GM12878 (cell line): ENCODE data around the gene AP2A2. TPM values are rescaled to one million over a fixed set of nuclear protein-coding genes. Genes with fewer than 3 reads are reported as not detected.

ENCODE experiments used
- ATAC-seq: fragments of 200-7000 bp; cut with Tn5 transposase; 3 replicates; pipeline ENCODE4 v1.9.1; 2020; ENCODE audit warnings: mild to moderate bottlenecking, moderate library complexity
- BruUV-seq: library from RNA; stranded (reverse); fragments of 400-500 nt; replicated peaks from 2 replicates; lab custom pipeline; 2021; lab: Mats Ljungman, UMichigan
- CTCF ChIA-PET: fragments of 300-600 bp; sonication (Branson Sonifier 250); formaldehyde crosslinking; extraction: SDS; loops from one replicate; lab custom pipeline; 2021; ENCODE audit warnings: inconsistent platforms; lab: Yijun Ruan, JAX
- POLR2A ChIA-PET: fragments of 350-600 bp; formaldehyde crosslinking; extraction: SDS; loops from one replicate; lab custom pipeline; 2021; ENCODE audit warnings: inconsistent platforms; lab: Charles Lee
- RAD21 ChIA-PET: fragments of 300-600 bp; sonication (Branson Sonifier 250); formaldehyde crosslinking; loops from one replicate; lab custom pipeline; 2023; ENCODE audit warnings: antibody characterized with exemption; ENCODE audit not compliant: unreplicated experiment; lab: Charles Lee
- SMC1A ChIA-PET: fragments of 300-600 bp; sonication (Branson Sonifier 250); formaldehyde crosslinking; loops from one replicate; lab custom pipeline; 2023; ENCODE audit not compliant: unreplicated experiment, uncharacterized antibody; lab: Charles Lee
- DNase-seq: peaks from one replicate; pipeline ENCODE4 v3.0.0-alpha.2; 2011; ENCODE audit warnings: low read depth, low spot score
- FAIRE-seq: peaks from 3 replicates; lab custom pipeline; 2011; peaks lifted over from hg19 to GRCh38; lab: Jason Lieb, UNC
- H2AFZ ChIP-seq: 2 replicates; pipeline ENCODE4 v1.6.0; 2011; ENCODE audit warnings: low read depth, low read length, control low read depth; ENCODE audit not compliant: control insufficient read depth
- H3K27ac ChIP-seq: 2 replicates; pipeline ENCODE4 v1.5.1; 2011; ENCODE audit warnings: control low read depth; ENCODE audit not compliant: control insufficient read depth, insufficient read depth
- H3K27me3 ChIP-seq, 2 experiments: replicated peaks in 1 of 2; 2 replicates each; pipeline versions ENCODE4 v1.6.0 to v1.6.1; 2011; ENCODE audit warnings: low read length in 1 of 2; ENCODE audit not compliant: control insufficient read depth in 2 of 2, insufficient read depth in 2 of 2
- H3K36me3 ChIP-seq, 2 experiments: 2 replicates each; pipeline ENCODE4 v1.5.1; 2011; ENCODE audit warnings: low read length in 1 of 2; ENCODE audit not compliant: control insufficient read depth in 2 of 2, insufficient read depth in 2 of 2
- H3K4me1 ChIP-seq: 2 replicates; pipeline ENCODE4 v1.6.1; 2011; ENCODE audit warnings: mild to moderate bottlenecking, low read length, moderate library complexity, mixed read lengths; ENCODE audit not compliant: control insufficient read depth, insufficient read depth
- H3K4me2 ChIP-seq: 2 replicates; pipeline ENCODE4 v1.6.0; 2011; ENCODE audit warnings: control low read depth; ENCODE audit not compliant: control insufficient read depth, insufficient read depth
- H3K4me3 ChIP-seq: fragments of 200-600 bp; sonication (generic); 2 replicates; pipeline ENCODE4 v1.5.1; 2016
- H3K79me2 ChIP-seq: 2 replicates; pipeline ENCODE4 v1.6.0; 2011; ENCODE audit warnings: low read length; ENCODE audit not compliant: control insufficient read depth, insufficient read depth
- H3K9ac ChIP-seq: 2 replicates; pipeline ENCODE4 v1.8.0; 2011; ENCODE audit warnings: low read length, control low read depth, mixed read lengths; ENCODE audit not compliant: control insufficient read depth, insufficient read depth
- H3K9me3 ChIP-seq: replicated peaks from 3 replicates; pipeline ENCODE4 v1.5.1; 2011; ENCODE audit warnings: mild to moderate bottlenecking, low read length; ENCODE audit not compliant: control insufficient read depth, insufficient read depth
- H4K20me1 ChIP-seq: 2 replicates; pipeline ENCODE4 v1.6.0; 2011; ENCODE audit not compliant: control insufficient read depth, insufficient read depth
- ASH2L ChIP-seq: fragments of 300-600, 200-600 bp; sonication (generic); IDR thresholded peaks from 2 replicates; pipeline ENCODE4 v1.6.1; 2017; ENCODE audit warnings: low read depth, mild to moderate bottlenecking, borderline replicate concordance
- ATF3 ChIP-seq: IDR thresholded peaks from 2 replicates; pipeline ENCODE4 v1.6.1; 2011; ENCODE audit warnings: low read depth, mild to moderate bottlenecking, low read length, moderate library complexity, borderline replicate concordance; ENCODE audit errors: extremely low read depth
- BMI1 ChIP-seq: fragments of 450-650 bp; IDR thresholded peaks from 2 replicates; pipeline ENCODE4 v1.6.1; 2016; ENCODE audit warnings: mild to moderate bottlenecking, moderate library complexity, borderline replicate concordance
- HDGF ChIP-seq: fragments of 450-650 bp; IDR thresholded peaks from 2 replicates; pipeline ENCODE4 v1.6.1; 2016; ENCODE audit warnings: antibody characterized with exemption
- MEF2A ChIP-seq: IDR thresholded peaks from 2 replicates; pipeline ENCODE4 v1.6.1; 2011; ENCODE audit warnings: low read depth, mild to moderate bottlenecking, low read length, moderate library complexity; ENCODE audit not compliant: insufficient read depth
- NFYB ChIP-seq: IDR thresholded peaks from 2 replicates; pipeline ENCODE4 v1.6.1; 2011; ENCODE audit warnings: low read depth, mild to moderate bottlenecking, low read length, improper control_type of control experiment, moderate library complexity; ENCODE audit not compliant: insufficient read depth
- PRDM15 ChIP-seq: fragments of 450-650 bp; formaldehyde crosslinking; IDR thresholded peaks from 2 replicates; pipeline ENCODE4 v1.4.0; 2020; ENCODE audit warnings: mild to moderate bottlenecking, moderate library complexity
- RUNX3 ChIP-seq: IDR thresholded peaks from 2 replicates; pipeline ENCODE4 v1.6.1; 2012; ENCODE audit warnings: low read length, inconsistent platforms
- WGBS: methylation state at CpG from one replicate; pipeline ENCODE4 v1.1.6; 2016; ENCODE audit warnings: low lambda C conversion rate; ENCODE audit not compliant: insufficient replicate concordance, insufficient coverage; ENCODE audit errors: missing lambda C conversion rate; 5-methylcytosine and 5-hydroxymethylcytosine counted together
- in situ Hi-C: fragments of 300-500 bp; cut with MboI; formaldehyde crosslinking; loops from 9 replicates; pipeline ENCODE4 v1.14.3; 2018; ENCODE audit warnings: mixed read lengths
- intact Hi-C: fragments of 100-400 bp; cut with micrococcal nuclease; formaldehyde crosslinking; loops from one replicate; pipeline ENCODE4 v1.14.2; 2022; ENCODE audit not compliant: unreplicated experiment
- polyA plus RNA-seq, 11 experiments: library from polyadenylated mRNA; depleted of rRNA in 4 of 11; unstranded in 6 of 11; stranded (reverse) in 5 of 11; fragments of >200 nt; fragmentation: Nextera tagmentation in 4 of 11; fragmentation: Illumina TruSeq in 1 of 11; extraction: Ambion mirVana in 4 of 11; extraction: Trizol in 1 of 11; gene quantifications; 1 replicate in 1 of 11; 2 replicates in 10 of 11; pipeline versions ENCODE4 v1.2.1 to v1.2.3, GENCODE V29; 2011 to 2016; ENCODE audit warnings: inconsistent platforms in 2 of 11, missing spikeins in 2 of 11, low read depth in 1 of 11
- total RNA-seq, 4 experiments: library from RNA; depleted of rRNA in 3 of 4; stranded (reverse); fragments of >200 nt in 3 of 4; fragmentation: Illumina TruSeq in 1 of 4; extraction: Trizol in 1 of 4; gene quantifications; 2 replicates each; pipeline versions ENCODE4 v1.2.1 to v1.2.3, GENCODE V29; 2013 to 2021
- TF ChIP-seq, protein P1 (sequence below): fragments of 450-650 bp; IDR thresholded peaks from 2 replicates; pipeline ENCODE4 v1.6.1; 2017; ENCODE audit warnings: mild to moderate bottlenecking, moderate library complexity
- TF ChIP-seq, protein P2 (sequence below): fragments of 450-650 bp; IDR thresholded peaks from 2 replicates; pipeline ENCODE4 v1.6.1; 2016; ENCODE audit warnings: mild to moderate bottlenecking

The AP2A2 gene
- total and polyA plus RNA-seq, 10 of the 15 experiments (the other 5 are each of a cell fraction or from before 2014, with no cell fraction given), result 0.58 to 48.8 (median 18.2) TPM

- H3K9me3 ChIP-seq, result no peaks in the 10 kb centered on the region
- H3K27ac ChIP-seq, result no peak overlapping the region
- H3K4me2 ChIP-seq, result no peak overlapping the region
- H3K27me3 ChIP-seq, result no peaks in the 10 kb centered on the region
- no TSS peak for BruUV-seq
- H3K36me3 ChIP-seq, result peaks cover 0 to 3% of the 10 kb centered on the region in 2 experiments; a peak in 3 of 4 replicates
- no peak overlapping the region for H2AFZ ChIP-seq
- no peak for ATAC-seq
- TF ChIP-seq RUNX3 (no peak), MEF2A (no peak), BMI1 (no peak), NFYB (no peak), ATF3 (no peak), PRDM15 (CRISPR knock-in tag) (no peak), ASH2L (no peak), HDGF (no peak)
- TF ChIP-seq, protein P1, sequence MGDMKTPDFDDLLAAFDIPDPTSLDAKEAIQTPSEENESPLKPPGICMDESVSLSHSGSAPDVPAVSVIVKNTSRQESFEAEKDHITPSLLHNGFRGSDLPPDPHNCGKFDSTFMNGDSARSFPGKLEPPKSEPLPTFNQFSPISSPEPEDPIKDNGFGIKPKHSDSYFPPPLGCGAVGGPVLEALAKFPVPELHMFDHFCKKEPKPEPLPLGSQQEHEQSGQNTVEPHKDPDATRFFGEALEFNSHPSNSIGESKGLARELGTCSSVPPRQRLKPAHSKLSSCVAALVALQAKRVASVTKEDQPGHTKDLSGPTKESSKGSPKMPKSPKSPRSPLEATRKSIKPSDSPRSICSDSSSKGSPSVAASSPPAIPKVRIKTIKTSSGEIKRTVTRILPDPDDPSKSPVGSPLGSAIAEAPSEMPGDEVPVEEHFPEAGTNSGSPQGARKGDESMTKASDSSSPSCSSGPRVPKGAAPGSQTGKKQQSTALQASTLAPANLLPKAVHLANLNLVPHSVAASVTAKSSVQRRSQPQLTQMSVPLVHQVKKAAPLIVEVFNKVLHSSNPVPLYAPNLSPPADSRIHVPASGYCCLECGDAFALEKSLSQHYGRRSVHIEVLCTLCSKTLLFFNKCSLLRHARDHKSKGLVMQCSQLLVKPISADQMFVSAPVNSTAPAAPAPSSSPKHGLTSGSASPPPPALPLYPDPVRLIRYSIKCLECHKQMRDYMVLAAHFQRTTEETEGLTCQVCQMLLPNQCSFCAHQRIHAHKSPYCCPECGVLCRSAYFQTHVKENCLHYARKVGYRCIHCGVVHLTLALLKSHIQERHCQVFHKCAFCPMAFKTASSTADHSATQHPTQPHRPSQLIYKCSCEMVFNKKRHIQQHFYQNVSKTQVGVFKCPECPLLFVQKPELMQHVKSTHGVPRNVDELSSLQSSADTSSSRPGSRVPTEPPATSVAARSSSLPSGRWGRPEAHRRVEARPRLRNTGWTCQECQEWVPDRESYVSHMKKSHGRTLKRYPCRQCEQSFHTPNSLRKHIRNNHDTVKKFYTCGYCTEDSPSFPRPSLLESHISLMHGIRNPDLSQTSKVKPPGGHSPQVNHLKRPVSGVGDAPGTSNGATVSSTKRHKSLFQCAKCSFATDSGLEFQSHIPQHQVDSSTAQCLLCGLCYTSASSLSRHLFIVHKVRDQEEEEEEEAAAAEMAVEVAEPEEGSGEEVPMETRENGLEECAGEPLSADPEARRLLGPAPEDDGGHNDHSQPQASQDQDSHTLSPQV, result no peak
- TF ChIP-seq, protein P2, sequence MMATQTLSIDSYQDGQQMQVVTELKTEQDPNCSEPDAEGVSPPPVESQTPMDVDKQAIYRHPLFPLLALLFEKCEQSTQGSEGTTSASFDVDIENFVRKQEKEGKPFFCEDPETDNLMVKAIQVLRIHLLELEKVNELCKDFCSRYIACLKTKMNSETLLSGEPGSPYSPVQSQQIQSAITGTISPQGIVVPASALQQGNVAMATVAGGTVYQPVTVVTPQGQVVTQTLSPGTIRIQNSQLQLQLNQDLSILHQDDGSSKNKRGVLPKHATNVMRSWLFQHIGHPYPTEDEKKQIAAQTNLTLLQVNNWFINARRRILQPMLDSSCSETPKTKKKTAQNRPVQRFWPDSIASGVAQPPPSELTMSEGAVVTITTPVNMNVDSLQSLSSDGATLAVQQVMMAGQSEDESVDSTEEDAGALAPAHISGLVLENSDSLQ, result no peak
- ChIA-PET RAD21 (no interaction called here), POLR2A (no interaction called here), SMC1A (no interaction called here), CTCF (no interaction called here)
- H3K9ac ChIP-seq, result no peak overlapping the region
- 98% methylated on average over 3 of the region's 3 CpGs for WGBS
- H3K4me1 ChIP-seq, result no peaks in the 10 kb centered on the region
- no peaks in the 10 kb centered on the region for H4K20me1 ChIP-seq
- no peak for FAIRE-seq
- no peak for DNase-seq
- H3K79me2 ChIP-seq, result peaks cover 22% of the 10 kb centered on the region
- in situ Hi-C loops (no loop called here), intact Hi-C loops (no loop called here)
- no peak overlapping the region for H3K4me3 ChIP-seq
These were observed 10.5 kb downstream of the AP2A2 start for GRCh38 chr11:936199-936598.
